Measurements from ENCODE around the gene KRTAP5-10. TPM values are rescaled to one million over a fixed set of nuclear protein-coding genes. Genes with fewer than 3 reads are reported as not detected.
"Not testable (repeated sequence)": the region's sequence is repeated elsewhere in the genome, so short reads cannot be mapped to it uniquely, and the experiment has no call there.

Gene KRTAP5-10
- total RNA-seq, 2 experiments from 2014 or later: not detected

DNA sequence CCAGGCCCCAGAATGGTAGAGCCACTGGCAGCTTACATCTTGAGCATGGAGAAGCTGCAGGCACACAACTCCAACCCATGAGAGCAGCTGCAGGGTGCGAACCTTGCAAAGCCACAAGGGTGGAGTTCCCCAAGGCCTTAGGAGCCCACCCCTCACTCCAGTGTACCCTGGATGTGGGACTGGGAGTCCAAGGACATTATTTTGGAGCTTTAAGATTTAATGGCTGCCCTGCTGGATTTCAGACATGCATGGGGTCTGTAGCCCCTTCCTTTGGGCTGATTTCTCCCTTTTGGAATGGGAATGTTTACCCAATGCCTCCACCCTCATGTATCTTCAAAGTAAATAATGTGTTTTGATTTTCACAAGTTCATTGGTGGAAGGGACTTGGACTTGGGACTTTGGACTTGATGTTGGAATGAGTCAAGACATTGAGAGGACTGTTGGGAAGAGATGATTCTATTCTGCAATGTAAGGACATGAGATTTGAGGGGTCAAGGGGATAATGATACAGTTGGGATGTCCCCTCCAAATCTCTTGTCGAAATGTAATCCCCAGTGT, 39.3 kb upstream of the KRTAP5-10 start:
- POLR2A ChIA-PET: no interaction called here
- H3K27ac Mint-ChIP-seq: no peak overlapping the region
- intact Hi-C loops (cut with micrococcal nuclease): no loop called here
- no peak for ATAC-seq
- no peaks in the 10 kb centered on the region for H3K36me3 Mint-ChIP-seq (ENCODE audit: low read depth)
- H3K4me1 Mint-ChIP-seq (ENCODE audit: low read depth): no peaks in the 10 kb centered on the region
- DNase-seq: no peak
- H3K9me3 Mint-ChIP-seq: peaks cover 5% of the 10 kb centered on the region
- H3K4me3 Mint-ChIP-seq: no peak overlapping the region
- H3K27me3 Mint-ChIP-seq: peaks cover 14% of the 10 kb centered on the region
- TF ChIP-seq CTCF (IDR thresholded peaks at IDR 0.05): no peak
- CTCF ChIA-PET: no interaction called here

GRCh38 chr11:71526796-71527575, 38.4 kb upstream of the KRTAP5-10 start, which contains the start of gene KRTAP5-7:
TSS of gene KRTAP5-7 (plus strand) at chr11:71527267. CDS start at chr11:71527301, 34 bp downstream.
- POLR2A ChIA-PET; H3K27ac Mint-ChIP-seq; DNase-seq; H3K4me3 Mint-ChIP-seq; H3K4me1 Mint-ChIP-seq (ENCODE audit: low read depth); H3K9me3 Mint-ChIP-seq; intact Hi-C loops (cut with micrococcal nuclease); CTCF ChIA-PET; ATAC-seq; H3K36me3 Mint-ChIP-seq (ENCODE audit: low read depth): not testable (repeated sequence)
- H3K27me3 Mint-ChIP-seq: peaks cover 14% of the 10 kb centered on the region

- ChIA-PET CTCF (no interaction called here), POLR2A (no interaction called here)
- DNase-seq (no peak), ATAC-seq (no peak)
- Mint-ChIP-seq H3K27ac (no peak overlapping the region), H3K4me1 (ENCODE audit: low read depth) (no peaks in the 10 kb centered on the region), H3K27me3 (peaks cover 14% of the 10 kb centered on the region), H3K36me3 (ENCODE audit: low read depth) (no peaks in the 10 kb centered on the region), H3K9me3 (no peaks in the 10 kb centered on the region), H3K4me3 (no peak overlapping the region)
- intact Hi-C loops (cut with micrococcal nuclease): no loop called here
- no peak for TF ChIP-seq CTCF (IDR thresholded peaks at IDR 0.05)
These were observed 37.7 kb upstream of the KRTAP5-10 start for GRCh38 chr11:71527576-71528210.

DNA sequence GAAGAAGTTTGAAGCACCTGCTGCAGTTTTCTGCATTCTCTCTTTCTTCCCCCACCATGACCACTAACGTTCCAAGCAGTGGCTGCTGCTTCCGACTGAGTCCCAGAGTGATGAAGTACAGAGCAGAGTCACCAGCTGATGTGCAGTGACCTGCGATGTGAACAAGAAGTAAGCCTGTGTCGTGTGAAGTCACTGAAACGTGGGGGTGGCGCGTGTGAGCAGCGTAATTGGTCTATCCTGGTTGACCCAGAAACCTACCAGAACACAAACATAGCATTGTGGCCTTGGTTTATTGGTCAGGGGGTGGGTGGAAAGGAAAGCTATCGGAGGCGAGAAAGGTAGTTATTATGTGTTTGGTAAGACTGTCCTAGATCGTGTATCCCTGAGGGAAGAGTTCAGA, 34.8 kb upstream of the KRTAP5-10 start:
- H3K36me3 Mint-ChIP-seq (ENCODE audit: low read depth): no peaks in the 10 kb centered on the region
- DNase-seq (no peak), ATAC-seq (peak; percentile 24)
- H3K9me3 Mint-ChIP-seq: no peaks in the 10 kb centered on the region
- TF ChIP-seq CTCF (IDR thresholded peaks at IDR 0.05): no peak
- POLR2A ChIA-PET: no interaction called here
- no peaks in the 10 kb centered on the region for H3K4me1 Mint-ChIP-seq (ENCODE audit: low read depth)
- intact Hi-C loops (cut with micrococcal nuclease): no loop called here
- H3K27ac Mint-ChIP-seq: no peak overlapping the region
- CTCF ChIA-PET: interaction anchor here (0.9 kb wide), 1 partner anchor 20 kb away, joined by 3 read pairs; no protein-coding TSS in a partner anchor
- H3K27me3 Mint-ChIP-seq: peaks cover 14% of the 10 kb centered on the region
- no peak overlapping the region for H3K4me3 Mint-ChIP-seq

DNA sequence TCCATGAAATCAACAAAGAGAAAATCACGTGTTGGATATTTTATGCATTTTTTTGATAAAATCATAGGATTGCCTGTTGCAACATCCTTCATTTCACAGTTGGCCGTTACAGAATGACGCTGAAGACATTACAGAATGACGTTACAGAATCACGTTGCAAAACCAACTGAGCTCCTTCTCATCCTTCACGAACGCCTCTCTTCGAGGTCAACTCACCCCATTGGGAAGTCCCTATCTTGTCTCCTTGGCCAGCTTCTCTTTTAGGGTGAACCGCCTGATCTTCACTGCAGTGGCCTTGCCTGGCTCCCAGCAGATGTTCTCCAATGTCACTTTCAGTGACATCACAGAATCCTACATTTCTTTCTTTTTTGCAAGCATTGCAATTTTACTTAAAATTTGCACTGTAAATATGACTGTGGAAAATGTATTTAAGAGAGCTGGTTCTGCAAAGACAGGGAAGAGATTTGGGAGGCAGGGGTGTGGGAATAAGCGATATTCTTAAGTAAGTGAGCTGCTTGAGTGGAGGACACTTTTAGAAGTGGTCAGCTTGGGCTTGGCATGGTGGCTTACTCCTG, 33.2 kb upstream of the KRTAP5-10 start:
- no peaks in the 10 kb centered on the region for H3K36me3 Mint-ChIP-seq (ENCODE audit: low read depth)
- no peak overlapping the region for H3K27ac Mint-ChIP-seq
- no peak overlapping the region for H3K4me3 Mint-ChIP-seq
- no peak for TF ChIP-seq CTCF (IDR thresholded peaks at IDR 0.05)
- intact Hi-C loops (cut with micrococcal nuclease): no loop called here
- no peak for ATAC-seq
- ChIA-PET CTCF (no interaction called here), POLR2A (no interaction called here)
- DNase-seq: no peak
- no peaks in the 10 kb centered on the region for H3K9me3 Mint-ChIP-seq
- no peaks in the 10 kb centered on the region for H3K4me1 Mint-ChIP-seq (ENCODE audit: low read depth)
- H3K27me3 Mint-ChIP-seq: peaks cover 7% of the 10 kb centered on the region

GRCh38 chr11:71534711-71535608, 30.4 kb upstream of the KRTAP5-10 start:
- H3K9me3 Mint-ChIP-seq; intact Hi-C loops (cut with micrococcal nuclease); POLR2A ChIA-PET; DNase-seq; CTCF ChIA-PET; H3K27me3 Mint-ChIP-seq; H3K27ac Mint-ChIP-seq; ATAC-seq; H3K4me1 Mint-ChIP-seq (ENCODE audit: low read depth); H3K36me3 Mint-ChIP-seq (ENCODE audit: low read depth); H3K4me3 Mint-ChIP-seq: not testable (repeated sequence)
